GM10266 (cell line): ENCODE measurements around the gene PITRM1.

ENCODE experiments used
- DNase-seq: peaks from one replicate; pipeline ENCODE4 v3.0.0; 2012; ENCODE audit errors: extremely low spot score
- CTCF ChIP-seq: IDR thresholded peaks from 2 replicates; pipeline ENCODE4 v1.5.1; 2012; ENCODE audit warnings: mild to moderate bottlenecking, low read depth; ENCODE audit not compliant: control insufficient read depth, insufficient read depth; ENCODE audit errors: missing control alignments

Gene PITRM1

GRCh38 chr10:3100093-3100792, 72.3 kb downstream of the PITRM1 start:
- TF ChIP-seq CTCF: no peak
- no peak for DNase-seq

DNA sequence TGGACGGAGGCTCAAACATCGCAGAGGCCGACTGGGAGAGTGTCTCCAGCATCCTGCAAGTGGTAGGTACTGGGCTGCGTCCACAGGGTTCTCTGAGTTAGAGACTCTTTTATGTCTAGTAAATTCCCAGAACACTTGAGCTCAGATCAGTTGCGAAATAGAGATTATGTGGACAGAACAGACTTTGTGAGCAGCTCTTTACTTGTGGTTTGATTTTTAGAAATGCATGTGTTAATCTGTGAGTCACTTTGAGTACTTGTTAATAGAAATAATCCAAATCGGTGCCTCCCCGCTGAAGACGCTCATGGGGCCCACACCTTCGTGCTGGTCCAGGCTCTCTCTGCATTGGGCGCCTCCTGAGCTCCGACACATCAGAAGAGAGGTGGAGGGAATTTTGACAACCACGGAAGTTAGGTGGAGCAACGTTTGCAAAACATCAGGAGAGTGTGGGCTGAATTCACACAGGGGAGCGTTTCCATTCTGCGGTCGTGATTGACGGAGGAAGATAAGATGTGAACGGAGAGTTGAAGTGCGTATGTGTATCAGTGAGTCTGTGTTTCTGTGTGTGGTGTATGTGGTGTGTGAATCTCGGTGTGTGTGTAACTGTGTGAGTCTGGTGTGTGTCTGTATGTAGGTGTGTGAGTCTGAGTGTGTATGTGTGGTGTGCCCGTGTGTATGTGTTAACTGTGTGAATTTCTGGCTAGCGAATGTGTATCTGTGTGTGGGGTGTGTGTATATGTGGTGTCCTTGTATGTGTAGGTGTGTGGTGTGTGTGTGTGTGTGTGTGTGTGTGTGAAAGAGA, 73.1 kb downstream of the PITRM1 start:
- no peak for DNase-seq
- TF ChIP-seq CTCF: no peak

GRCh38 chr10:3098689-3099088, 73.9 kb downstream of the PITRM1 start:
- DNase-seq: no peak
- TF ChIP-seq CTCF: no peak

- no peak for TF ChIP-seq CTCF
Measured at GRCh38 chr10:3097160-3097559, 75.4 kb downstream of the PITRM1 start.

GRCh38 chr10:3096149-3096548, 76.4 kb downstream of the PITRM1 start:
- DNase-seq: no peak
- no peak for TF ChIP-seq CTCF

More at GRCh38 chr10:3097160-3097559, 75.4 kb downstream of the PITRM1 start:
- no peak for DNase-seq

- peak; percentile 66 for DNase-seq
- TF ChIP-seq CTCF: no peak
Measured at GRCh38 chr10:3095373-3096139, 77.0 kb downstream of the PITRM1 start.
